Frontal cortex (tissue), 4 donors: Measurements from ENCODE around the gene POGZ. TPM values are rescaled to one million over a fixed set of nuclear protein-coding genes. Genes with fewer than 3 reads are reported as not detected.

Experiments
- DNase-seq, 2 donors: peaks; one replicate each; pipeline ENCODE4 v3.0.0; 2012; ENCODE audit warnings: low spot score in 2 of 2
- FAIRE-seq: peaks from 2 replicates; lab custom pipeline; 2012; peaks lifted over from hg19 to GRCh38; lab: Jason Lieb, UNC
- total RNA-seq: library from RNA; depleted of rRNA; stranded (reverse); fragments of >200 nt; gene quantifications from one replicate; pipeline ENCODE4 v1.2.3, GENCODE V29; 2014
- donor health status: control.
- donor health status: control.
- donor health status: control.

Gene POGZ
- total RNA-seq, 1 donor from 2014 or later, result 33.4 TPM

GRCh38 chr1:151386002-151386401 is 73.3 kb downstream of the POGZ start:
- DNase-seq (no peak), FAIRE-seq (no peak)

GRCh38 chr1:151384584-151384983 is 74.7 kb downstream of the POGZ start:
- FAIRE-seq, result no peak
- DNase-seq, result no peak

GRCh38 chr1:151377150-151377884 is 82.0 kb downstream of the POGZ start:
- no peak for FAIRE-seq
- no peak for DNase-seq

- no peak for DNase-seq
- FAIRE-seq, result no peak
Measured at GRCh38 chr1:151373196-151373595, 86.1 kb downstream of the POGZ start.

GRCh38 chr1:151372058-151372934 is 87.0 kb downstream of the POGZ start, which contains the start of gene SELENBP1:
Gene SELENBP1 (minus strand): TSS chr1:151372705. CDS start chr1:151372641, 64 bp downstream.
- FAIRE-seq, result no peak

GRCh38 chr1:151371370-151372057 is 87.8 kb downstream of the POGZ start:
- DNase-seq (no peak), FAIRE-seq (no peak)

More at GRCh38 chr1:151372058-151372934, 87.0 kb downstream of the POGZ start, which contains the start of gene SELENBP1:
- peak; percentile 37 to 62 for DNase-seq

GRCh38 chr1:151370211-151370911 is 88.9 kb downstream of the POGZ start:
- FAIRE-seq, result no peak
- no peak for DNase-seq

DNA sequence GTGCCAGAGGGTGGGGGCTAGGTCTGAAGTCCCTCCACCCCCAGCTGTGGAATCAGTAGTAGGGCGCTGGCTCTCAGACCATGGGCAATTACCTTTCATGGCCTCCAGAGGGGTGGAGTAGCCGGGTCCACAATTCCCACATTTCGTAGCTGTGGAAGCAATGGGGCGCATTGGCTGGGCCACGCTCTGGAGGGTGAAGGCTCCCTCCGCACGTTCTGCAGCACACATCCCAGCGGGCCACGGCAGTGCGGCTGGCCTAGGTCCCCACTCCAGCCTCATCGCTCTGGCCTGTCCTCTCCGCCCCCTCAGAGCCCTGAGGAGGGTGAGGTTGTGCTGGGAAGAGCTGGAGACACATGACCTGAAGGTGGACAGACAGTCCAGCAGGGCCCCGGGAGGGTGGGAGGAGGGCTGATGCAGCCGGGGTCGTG is 89.7 kb downstream of the POGZ start:
- no peak for DNase-seq
- no peak for FAIRE-seq

DNA sequence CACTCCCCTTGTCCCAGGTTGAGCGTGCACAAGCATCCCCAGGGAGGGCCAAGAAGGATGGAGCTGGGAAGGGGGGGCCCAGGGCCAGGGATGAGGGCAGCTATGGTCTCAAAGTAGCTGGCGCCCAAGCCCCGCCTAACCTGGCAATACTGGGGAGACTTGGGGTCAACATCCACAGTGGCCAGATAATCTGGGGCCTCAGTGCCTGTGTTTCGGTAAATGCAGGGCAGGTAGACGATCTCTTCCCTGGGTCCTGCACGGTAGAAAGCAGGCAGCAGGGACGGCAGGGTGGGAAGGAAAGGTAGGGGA is 90.0 kb downstream of the POGZ start:
- no peak for FAIRE-seq
- DNase-seq, result no peak

- FAIRE-seq, result no peak
- no peak for DNase-seq
Measured at GRCh38 chr1:151368393-151369301, 90.6 kb downstream of the POGZ start.

DNA sequence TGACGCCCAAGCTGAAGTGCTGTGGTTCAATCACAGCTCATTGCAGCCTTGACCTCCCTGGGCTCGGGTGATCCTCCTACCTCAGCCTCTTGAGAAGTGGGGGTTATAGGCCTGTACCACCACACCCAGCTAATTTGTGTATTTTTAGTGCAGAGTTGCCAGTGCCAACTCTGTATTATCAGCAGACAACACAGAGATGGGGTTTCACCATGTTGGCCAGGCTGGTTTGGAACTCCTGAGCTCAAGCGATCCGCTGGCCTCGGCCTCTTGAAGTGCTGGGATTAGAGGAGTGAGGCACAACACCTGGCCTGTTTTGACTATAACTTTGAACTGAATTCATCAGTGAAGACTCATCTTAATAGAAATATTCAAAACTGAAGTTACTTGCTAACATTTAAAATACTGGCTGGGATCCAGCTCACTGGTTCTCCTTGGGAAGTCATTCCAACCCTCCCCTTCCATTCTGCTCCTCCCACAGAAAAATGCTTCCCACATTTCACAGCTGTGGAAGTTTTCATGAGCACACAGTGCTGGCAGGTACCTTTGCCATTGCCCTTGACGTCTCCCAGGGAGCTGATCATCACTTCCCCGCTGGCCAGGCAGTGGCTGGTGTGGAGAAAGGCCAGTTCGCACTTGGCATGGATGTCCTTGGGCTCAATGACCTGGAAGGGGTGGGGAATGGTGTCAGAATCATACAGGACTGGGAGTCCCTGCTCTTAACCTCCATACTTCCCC is 91.5 kb downstream of the POGZ start:
- FAIRE-seq, result no peak

GRCh38 chr1:151364996-151365395 is 94.3 kb downstream of the POGZ start:
- FAIRE-seq (no peak), DNase-seq (no peak)

More for the DNA sequence above, 91.5 kb downstream of the POGZ start:
- DNase-seq, result no peak

- no peak for FAIRE-seq
- no peak for DNase-seq
Measured at GRCh38 chr1:151362308-151363155, 96.8 kb downstream of the POGZ start.

DNA sequence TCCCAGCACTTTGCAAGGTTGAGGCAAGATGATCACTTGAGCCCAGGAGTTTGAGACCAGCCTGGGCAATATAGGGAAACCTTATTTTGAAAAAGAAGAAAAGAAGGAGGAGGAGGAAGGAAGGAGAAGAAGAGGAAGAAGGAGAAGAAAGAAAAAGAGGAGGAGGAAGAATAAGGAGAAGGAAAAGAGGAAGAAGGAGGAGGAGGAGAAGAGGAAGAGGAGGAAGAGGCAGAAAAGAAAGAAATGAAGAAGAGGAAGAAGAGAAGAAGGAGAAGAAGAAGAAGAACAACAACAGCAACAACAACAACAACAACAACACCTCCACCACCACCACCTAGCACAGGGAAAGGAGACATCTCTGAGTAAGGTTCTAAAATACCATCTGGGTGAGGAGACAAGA is 97.4 kb downstream of the POGZ start:
- DNase-seq (no peak), FAIRE-seq (no peak)

GRCh38 chr1:151356696-151357095 is 102.6 kb downstream of the POGZ start:
- FAIRE-seq (no peak), DNase-seq (no peak)
